ENCODE results near the gene KCNIP1. TPM values are rescaled to one million over a fixed set of nuclear protein-coding genes. Genes with fewer than 3 reads are reported as not detected.

Gene KCNIP1
- 0.10 and 0.27 TPM in 2 replicates for total RNA-seq (2014; rRNA removed; shearing (Covaris generic))

DNA sequence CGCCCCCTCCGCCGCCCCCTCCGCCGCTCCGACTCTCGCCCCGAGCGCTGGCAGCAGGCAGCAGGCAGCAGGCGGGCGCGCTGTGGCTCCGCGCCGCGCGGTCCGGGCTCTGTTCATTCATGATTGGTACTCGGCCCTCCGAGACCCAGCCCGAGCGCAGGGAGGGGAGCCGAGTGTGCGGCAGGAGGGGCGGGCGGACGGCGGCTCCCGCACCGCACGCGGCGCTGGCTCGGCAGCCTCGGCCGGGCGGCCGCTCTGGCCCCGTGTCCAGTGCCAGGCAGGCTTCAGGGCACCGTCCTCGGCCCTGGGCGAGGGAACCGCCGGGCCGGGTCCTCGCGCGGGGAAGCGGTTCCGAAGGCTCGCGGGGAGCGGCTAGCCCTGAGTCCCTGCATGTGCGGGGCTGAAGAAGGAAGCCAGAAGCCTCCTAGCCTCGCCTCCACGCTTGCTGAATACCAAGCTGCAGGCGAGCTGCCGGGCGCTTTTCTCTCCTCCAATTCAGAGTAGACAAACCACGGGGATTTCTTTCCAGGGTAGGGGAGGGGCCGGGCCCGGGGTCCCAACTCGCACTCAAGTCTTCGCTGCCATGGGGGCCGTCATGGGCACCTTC, at the start of gene KCNIP1:
Gene KCNIP1 (plus strand): TSS at position 31 of the 607 bp plus-strand sequence.
- DNase-seq (ENCODE audit: low read depth): no peak

- no peak for DNase-seq (ENCODE audit: low read depth)
These were observed 40.4 kb upstream of the KCNIP1 start for GRCh38 chr5:170463426-170463825.

GRCh38 chr5:170464280-170465127, 39.3 kb upstream of the KCNIP1 start:
- no peak for DNase-seq (ENCODE audit: low read depth)

GRCh38 chr5:170466553-170466952, 37.3 kb upstream of the KCNIP1 start:
- no peak for DNase-seq (ENCODE audit: low read depth)

GRCh38 chr5:170466988-170467707, 36.7 kb upstream of the KCNIP1 start:
- peak; percentile 93 for DNase-seq (ENCODE audit: low read depth)

DNA sequence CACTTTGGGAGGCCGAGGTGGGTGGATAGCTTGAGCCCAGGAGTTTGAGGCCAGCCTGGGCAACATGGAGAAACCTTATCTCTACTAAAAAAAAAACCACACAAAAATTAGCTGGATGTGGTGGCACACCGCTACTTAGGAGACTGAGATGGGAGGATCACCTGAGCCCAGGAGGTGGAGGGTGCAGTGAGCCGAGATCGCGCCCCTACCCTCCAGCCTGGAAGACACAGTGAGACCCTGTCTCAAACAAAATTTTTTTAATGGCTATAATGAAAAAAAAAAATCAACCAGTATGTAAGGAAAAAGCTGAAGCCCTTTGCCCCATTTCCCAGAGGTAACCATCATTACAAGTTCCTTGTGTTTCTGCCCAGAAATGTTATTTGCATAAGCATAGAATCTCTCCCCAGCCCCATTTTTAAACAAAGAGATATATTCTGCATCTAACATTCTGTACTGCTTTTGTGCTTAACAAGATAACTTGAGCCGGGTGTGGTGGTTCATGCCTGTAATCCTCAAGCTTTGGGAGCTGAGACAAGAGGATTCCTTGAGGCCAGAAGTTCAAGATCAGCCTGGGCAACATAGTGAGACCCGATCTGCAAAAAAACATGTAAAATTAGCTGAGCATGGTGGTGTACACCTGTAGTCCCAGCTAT, 35.1 kb upstream of the KCNIP1 start:
- DNase-seq (ENCODE audit: low read depth): no peak

- DNase-seq (ENCODE audit: low read depth): no peak
These were observed 34.4 kb upstream of the KCNIP1 start for GRCh38 chr5:170469414-170469813.

- DNase-seq (ENCODE audit: low read depth): no peak
These were observed 33.5 kb upstream of the KCNIP1 start for GRCh38 chr5:170470275-170470674.

- DNase-seq (ENCODE audit: low read depth): no peak
These were observed 32.9 kb upstream of the KCNIP1 start for GRCh38 chr5:170470808-170471404.

DNA sequence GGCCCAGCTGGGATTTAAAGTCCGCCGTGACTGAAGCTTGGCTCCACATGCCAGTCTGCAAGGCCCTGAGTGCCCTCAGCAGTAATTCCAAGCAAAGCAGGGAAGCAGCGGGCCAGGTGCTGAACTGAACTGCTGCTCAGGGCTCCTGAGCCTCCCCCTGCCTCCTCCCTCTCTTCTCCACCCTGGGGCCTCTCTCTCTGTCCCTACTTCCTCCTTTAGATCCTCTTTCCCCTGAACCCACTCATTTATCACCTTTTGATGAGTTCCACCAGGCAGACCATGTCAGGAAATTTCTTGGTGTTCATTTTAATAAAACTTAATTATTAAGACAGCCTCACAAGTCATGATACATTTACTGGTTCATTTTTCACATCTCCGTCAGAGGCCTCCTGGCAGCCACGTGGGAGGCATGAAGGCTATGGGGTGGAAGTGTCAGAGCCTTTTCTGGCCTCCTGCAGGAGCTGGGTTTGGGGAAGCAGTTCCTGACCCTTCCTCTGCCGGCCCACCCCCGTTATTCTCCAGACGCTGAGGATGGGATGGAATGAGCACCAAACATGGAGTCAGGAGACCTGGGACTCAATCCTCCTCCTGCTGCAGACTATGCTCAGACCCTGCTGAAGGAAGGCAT, 32.2 kb upstream of the KCNIP1 start:
- no peak for DNase-seq (ENCODE audit: low read depth)

DNA sequence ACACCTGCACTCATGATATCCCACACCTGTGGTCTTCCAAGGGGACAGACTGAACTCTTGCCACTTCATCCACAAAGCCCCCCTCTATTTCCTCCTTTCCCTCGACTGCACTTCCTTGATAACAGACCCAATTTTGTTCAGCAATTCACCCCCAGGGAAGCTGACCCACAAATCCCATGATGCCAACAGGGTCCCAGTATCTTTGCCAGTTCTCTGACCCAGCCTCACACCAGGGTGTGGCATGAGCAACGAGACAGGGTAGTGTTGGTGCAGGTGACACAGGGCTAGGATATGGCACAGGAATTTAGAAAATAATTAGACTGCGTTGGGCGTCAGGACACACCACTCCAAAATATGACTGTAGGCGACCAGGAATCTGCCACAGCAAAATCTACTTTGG, 30.2 kb upstream of the KCNIP1 start:
- DNase-seq (ENCODE audit: low read depth): no peak

DNA sequence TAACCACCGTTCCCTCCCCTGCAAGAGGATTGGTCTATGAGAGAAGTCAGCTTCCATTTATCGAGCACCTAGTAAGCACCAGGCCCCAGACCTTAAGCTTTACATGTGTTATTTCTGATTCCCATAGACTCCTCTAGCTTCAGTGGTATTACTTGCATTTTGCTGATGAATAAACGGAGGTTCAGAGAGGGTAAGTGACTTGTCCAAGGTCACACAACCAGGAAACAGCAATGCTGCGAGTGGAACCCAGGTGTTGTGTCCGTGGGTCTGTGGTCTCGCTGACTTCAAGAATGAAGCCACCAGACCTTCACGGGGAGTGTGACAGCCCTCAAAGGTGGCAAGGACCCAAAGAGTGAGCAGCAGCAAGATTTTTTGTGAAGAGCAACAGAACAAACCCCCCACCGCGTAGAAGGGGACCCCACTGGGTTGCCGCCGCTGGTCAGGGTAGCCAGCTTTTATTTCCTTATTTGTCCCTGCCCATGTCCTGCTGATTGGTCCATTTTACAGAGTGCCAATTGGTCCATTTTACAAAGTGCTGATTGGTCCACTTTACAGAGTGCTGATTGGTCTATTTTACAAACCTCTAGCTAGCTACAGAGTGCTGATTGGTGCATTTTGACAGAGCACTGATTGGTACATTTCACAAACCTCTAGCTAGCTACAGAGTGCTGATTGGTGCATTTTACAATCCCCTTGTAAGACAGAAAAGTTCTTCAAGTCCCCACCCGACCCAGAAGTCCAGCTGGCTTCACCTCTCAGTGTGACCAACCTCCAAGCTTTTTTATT, 29.1 kb upstream of the KCNIP1 start:
- no peak for DNase-seq (ENCODE audit: low read depth)

- no peak for DNase-seq (ENCODE audit: low read depth)
These were observed 28.4 kb upstream of the KCNIP1 start for GRCh38 chr5:170475294-170476000.

GRCh38 chr5:170476704-170477103, 27.1 kb upstream of the KCNIP1 start:
- DNase-seq (ENCODE audit: low read depth): no peak

DNA sequence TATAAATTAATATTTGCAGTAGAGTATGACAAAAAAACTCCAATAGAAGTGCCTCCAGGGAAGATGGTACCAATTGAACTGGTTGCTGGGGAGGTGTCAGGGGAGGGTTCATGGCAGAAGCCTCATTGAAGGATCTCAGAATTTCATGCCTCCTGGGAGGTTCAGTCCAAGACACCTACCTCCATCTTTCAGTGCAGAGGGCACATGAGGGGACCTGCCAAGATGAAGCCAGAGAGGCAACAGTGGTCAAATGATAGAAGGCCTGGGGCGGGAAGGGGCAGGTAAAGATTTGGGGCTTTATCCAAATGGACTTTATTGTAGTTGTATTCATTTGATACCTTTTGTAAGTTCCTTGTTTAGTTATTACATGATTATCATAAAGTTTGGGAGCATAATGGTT, 25.9 kb upstream of the KCNIP1 start:
- DNase-seq (ENCODE audit: low read depth): no peak

GRCh38 chr5:170478306-170478705, 25.5 kb upstream of the KCNIP1 start:
- no peak for DNase-seq (ENCODE audit: low read depth)

GRCh38 chr5:170479484-170479883, 24.3 kb upstream of the KCNIP1 start:
- DNase-seq (ENCODE audit: low read depth): peak; percentile 55

DNA sequence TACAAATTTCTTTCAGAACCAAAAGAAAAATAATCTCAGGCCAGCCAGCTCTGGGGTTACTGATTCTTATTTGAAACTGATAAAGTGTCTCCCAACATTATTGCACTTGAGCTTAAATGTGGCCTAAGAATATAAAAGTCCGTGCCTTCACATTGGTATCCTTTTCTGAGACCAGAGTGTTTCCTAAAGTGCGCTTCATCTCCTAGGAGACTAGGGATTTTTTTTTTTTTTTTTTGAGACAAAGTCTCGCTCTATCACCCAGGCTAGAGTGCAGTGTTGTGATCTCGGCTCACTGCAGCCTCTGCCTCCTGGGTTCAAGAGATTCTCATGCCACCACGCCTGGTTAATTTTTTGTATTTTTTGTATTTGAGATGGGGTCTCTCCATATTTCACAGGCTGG, 23.6 kb upstream of the KCNIP1 start:
- DNase-seq (ENCODE audit: low read depth): no peak

GRCh38 chr5:170481849-170482248, 22.0 kb upstream of the KCNIP1 start:
- no peak for DNase-seq (ENCODE audit: low read depth)

DNA sequence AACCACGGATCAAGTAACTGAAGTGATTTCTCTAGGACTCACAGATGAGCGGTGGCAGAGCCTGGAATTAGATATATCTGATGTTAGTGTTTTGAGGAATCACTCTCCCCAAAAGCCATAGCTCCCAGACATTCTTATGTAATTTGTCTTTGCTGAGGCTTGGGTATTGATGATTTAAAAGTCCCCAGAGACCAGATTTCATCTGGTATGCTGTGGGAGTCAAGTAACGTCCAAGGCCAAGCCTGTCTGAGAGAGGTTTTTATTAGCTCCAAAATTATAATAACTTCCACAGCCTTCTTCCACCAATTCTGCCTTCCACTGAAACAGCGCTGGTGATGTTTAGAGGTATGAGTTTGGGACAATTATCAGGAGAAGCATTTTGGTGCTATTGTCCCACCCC, 21.3 kb upstream of the KCNIP1 start:
- no peak for DNase-seq (ENCODE audit: low read depth)
